Neural crest cell (in vitro differentiated cells): ENCODE results near the gene GPA33. TPM values are rescaled to one million over a fixed set of nuclear protein-coding genes. Genes with fewer than 3 reads are reported as not detected.

Experiments used
- DNase-seq: peaks from one replicate; pipeline ENCODE4 v3.0.0; 2021; ENCODE audit warnings: low read depth, mixed read lengths, low spot score
- H3K27ac Mint-ChIP-seq: one replicate; pipeline ENCODE4 v1.8.0; 2021; ENCODE audit warnings: mild to moderate bottlenecking, mixed read lengths; ENCODE audit not compliant: unreplicated experiment
- H3K27me3 Mint-ChIP-seq: 2 replicates; pipeline ENCODE4 v1.8.0; 2021; ENCODE audit warnings: low read depth, mild to moderate bottlenecking, mixed read lengths
- H3K36me3 Mint-ChIP-seq: 2 replicates; pipeline ENCODE4 v1.8.0; 2021; ENCODE audit warnings: low read depth, mild to moderate bottlenecking, mixed read lengths
- H3K4me1 Mint-ChIP-seq: 2 replicates; pipeline ENCODE4 v1.8.0; 2021; ENCODE audit warnings: mixed read lengths
- H3K4me3 Mint-ChIP-seq: one replicate; pipeline ENCODE4 v1.8.0; 2021; ENCODE audit warnings: mild to moderate bottlenecking, mixed read lengths
- H3K9me3 Mint-ChIP-seq: 2 replicates; pipeline ENCODE4 v1.8.0; 2021; ENCODE audit warnings: mixed read lengths
- total RNA-seq: library from RNA; stranded (reverse); gene quantifications from 2 replicates; pipeline ENCODE4 v1.2.1, GENCODE V29; 2021
- TF ChIP-seq, protein P1 (sequence below): fragments of 200-600 bp; sonication (generic); conservative IDR thresholded peaks from 2 replicates; pipeline ENCODE4 v1.5.0; 2021; ENCODE audit warnings: antibody characterized with exemption, mild to moderate bottlenecking

GPA33 gene
- total RNA-seq, 1 donor from 2014 or later = not detected

DNA sequence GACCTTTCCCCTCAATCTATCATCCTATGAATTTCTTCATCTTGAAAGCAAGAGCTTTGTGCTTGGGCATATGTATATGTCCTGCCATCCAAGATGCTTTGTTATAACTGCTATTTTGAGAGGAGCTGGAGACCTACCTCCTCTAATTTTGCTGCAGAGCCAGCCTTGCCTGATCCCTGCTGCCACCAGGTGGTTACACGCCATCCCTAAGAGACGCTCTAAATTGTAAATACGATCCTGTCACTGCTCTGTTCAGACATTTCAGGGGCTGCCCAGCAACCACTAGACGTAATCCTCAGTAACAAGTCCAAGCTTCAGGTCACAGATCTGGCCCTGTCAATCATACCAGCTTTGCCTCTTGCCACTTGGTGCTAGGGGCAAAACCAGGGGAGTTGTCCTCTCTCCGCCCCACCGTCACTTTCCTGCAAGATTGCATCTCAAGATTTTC, 32.9 kb downstream of the GPA33 start:
- H3K36me3 Mint-ChIP-seq = no peaks in the 10 kb centered on the region
- TF ChIP-seq, protein P1, sequence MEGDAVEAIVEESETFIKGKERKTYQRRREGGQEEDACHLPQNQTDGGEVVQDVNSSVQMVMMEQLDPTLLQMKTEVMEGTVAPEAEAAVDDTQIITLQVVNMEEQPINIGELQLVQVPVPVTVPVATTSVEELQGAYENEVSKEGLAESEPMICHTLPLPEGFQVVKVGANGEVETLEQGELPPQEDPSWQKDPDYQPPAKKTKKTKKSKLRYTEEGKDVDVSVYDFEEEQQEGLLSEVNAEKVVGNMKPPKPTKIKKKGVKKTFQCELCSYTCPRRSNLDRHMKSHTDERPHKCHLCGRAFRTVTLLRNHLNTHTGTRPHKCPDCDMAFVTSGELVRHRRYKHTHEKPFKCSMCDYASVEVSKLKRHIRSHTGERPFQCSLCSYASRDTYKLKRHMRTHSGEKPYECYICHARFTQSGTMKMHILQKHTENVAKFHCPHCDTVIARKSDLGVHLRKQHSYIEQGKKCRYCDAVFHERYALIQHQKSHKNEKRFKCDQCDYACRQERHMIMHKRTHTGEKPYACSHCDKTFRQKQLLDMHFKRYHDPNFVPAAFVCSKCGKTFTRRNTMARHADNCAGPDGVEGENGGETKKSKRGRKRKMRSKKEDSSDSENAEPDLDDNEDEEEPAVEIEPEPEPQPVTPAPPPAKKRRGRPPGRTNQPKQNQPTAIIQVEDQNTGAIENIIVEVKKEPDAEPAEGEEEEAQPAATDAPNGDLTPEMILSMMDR = peak; percentile 69
- H3K27ac Mint-ChIP-seq = no peak overlapping the region
- H3K4me3 Mint-ChIP-seq = no peak overlapping the region
- H3K27me3 Mint-ChIP-seq = peaks cover 6% of the 10 kb centered on the region
- peaks cover 8% of the 10 kb centered on the region for H3K4me1 Mint-ChIP-seq
- DNase-seq = peak; percentile 33
- no peaks in the 10 kb centered on the region for H3K9me3 Mint-ChIP-seq

DNA sequence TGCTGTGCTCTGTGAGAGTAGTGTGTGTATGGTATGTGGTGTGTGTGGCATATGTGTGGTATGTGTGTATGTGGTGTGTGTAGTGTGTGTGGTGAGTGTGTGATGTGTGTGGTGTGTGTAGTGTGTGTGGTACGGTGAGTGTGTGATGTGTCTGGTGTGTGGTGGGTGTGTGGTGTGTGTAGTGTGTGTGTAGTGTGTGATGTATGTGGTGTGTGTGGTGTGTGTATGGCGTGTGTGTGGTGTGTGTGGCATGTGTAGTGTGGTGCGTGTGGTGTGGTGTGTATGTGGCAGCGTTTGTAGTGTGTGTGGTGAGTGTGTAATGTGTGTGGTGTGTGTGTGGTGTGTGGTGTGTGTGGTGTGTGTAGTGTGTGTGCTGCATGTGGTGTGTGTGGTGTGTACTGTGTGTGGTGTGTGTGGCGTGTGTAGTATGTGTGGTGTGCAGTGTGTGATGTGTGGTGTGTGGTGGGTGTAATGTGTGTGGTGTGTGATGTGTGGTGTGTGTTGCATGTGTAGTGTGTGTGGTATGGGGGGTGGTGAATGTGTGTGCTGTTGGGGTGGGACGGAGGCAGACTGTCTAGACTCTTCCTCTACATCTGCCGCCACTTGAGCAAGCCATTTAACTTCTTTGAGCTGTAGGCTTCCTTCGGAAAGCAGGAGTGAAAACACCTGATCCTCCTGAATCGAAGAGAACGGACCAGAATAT, 33.5 kb downstream of the GPA33 start:
- no peak overlapping the region for H3K27ac Mint-ChIP-seq
- DNase-seq = no peak
- H3K9me3 Mint-ChIP-seq = no peaks in the 10 kb centered on the region
- H3K27me3 Mint-ChIP-seq = peaks cover 6% of the 10 kb centered on the region
- no peaks in the 10 kb centered on the region for H3K36me3 Mint-ChIP-seq
- peaks cover 8% of the 10 kb centered on the region for H3K4me1 Mint-ChIP-seq
- TF ChIP-seq, protein P1 = no peak
- H3K4me3 Mint-ChIP-seq = no peak overlapping the region

DNA sequence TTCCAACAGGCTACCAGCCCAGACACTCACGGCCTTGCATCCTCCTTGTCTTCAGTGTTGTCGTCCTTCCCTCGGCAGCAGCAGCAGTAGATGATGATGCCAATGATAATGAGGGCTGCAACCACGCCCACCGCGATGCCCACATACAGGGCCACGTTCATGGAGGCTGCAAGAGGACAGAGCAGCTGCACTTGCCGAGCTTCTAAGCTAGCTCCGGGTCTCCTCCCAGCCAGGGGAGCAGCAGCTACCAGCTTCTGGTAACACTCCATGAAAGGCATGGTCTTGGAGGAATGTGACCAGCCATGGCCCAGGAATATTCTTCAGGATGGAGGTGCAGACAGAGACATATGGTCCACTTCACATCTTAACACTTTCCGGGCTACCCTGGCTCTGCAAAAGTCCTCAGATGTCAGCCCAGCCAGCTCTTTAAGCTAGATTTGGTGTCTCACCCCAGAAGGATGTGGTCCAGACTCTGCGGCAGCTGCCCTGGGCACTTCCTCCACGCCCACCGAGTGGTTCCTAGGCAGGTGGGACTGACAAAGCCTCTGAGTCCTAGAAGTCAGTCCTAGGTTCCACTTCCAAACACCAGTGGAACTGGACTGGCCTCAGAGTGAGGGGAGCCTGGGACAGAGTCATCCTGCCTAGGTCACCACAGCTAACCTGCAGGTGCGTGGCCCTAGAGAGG, 35.1 kb downstream of the GPA33 start:
- H3K36me3 Mint-ChIP-seq = no peaks in the 10 kb centered on the region
- TF ChIP-seq, protein P1 = no peak
- H3K4me1 Mint-ChIP-seq = peaks cover 8% of the 10 kb centered on the region
- no peaks in the 10 kb centered on the region for H3K9me3 Mint-ChIP-seq
- no peak for DNase-seq
- no peak overlapping the region for H3K4me3 Mint-ChIP-seq
- peaks cover 6% of the 10 kb centered on the region for H3K27me3 Mint-ChIP-seq
- no peak overlapping the region for H3K27ac Mint-ChIP-seq

DNA sequence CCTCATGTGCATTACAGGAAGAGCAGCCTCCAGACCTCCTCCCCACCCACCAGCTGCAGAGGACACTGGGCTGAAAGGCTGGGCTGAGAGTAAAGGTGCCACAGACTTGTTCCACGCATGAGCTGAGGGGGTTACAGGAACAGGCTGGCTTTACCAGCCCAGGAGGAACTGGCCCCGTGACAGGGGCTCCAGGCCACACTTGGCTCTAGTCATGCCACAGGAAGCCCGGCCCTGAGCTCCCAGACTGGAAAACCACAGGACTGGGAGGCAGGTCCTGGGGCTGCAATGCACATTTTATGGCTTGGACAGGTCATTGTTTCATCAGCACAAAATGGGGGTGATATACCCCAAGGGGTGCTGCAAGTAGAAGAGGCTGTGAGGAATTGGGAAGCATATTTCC, 35.6 kb downstream of the GPA33 start:
- H3K27ac Mint-ChIP-seq = no peak overlapping the region
- peaks cover 8% of the 10 kb centered on the region for H3K4me1 Mint-ChIP-seq
- TF ChIP-seq, protein P1 = no peak
- no peak overlapping the region for H3K4me3 Mint-ChIP-seq
- DNase-seq = no peak
- H3K9me3 Mint-ChIP-seq = no peaks in the 10 kb centered on the region
- H3K36me3 Mint-ChIP-seq = no peaks in the 10 kb centered on the region
- peaks cover 6% of the 10 kb centered on the region for H3K27me3 Mint-ChIP-seq

DNA sequence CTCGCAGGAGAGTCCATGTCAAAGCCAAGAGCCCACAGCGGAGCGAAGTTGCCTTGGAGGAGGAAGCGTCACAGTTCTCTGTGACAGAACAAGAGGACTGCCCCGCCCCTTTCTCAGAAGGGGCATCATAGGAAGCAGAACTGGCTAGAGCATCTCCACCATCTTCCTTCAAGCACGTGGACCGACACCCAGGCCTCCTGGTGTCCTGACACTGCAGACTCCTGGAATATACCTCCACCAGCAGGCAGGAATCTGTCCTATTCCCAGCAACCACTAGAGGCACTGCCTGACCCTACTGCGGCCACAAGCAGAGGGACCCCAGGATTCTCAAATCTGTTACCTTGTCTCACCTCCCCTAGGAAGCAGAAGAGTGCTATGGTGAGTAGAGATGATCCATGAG, 37.8 kb downstream of the GPA33 start:
- DNase-seq = peak; percentile 22
- H3K36me3 Mint-ChIP-seq = no peaks in the 10 kb centered on the region
- H3K27me3 Mint-ChIP-seq = peaks cover 3% of the 10 kb centered on the region
- no peak overlapping the region for H3K4me3 Mint-ChIP-seq
- H3K9me3 Mint-ChIP-seq = no peaks in the 10 kb centered on the region
- H3K27ac Mint-ChIP-seq = no peak overlapping the region
- no peaks in the 10 kb centered on the region for H3K4me1 Mint-ChIP-seq
- TF ChIP-seq, protein P1 = peak; percentile 57
